BJ (cell line): ENCODE measurements around the gene PRDM16. TPM values are rescaled to one million over a fixed set of nuclear protein-coding genes. Genes with fewer than 3 reads are reported as not detected.
"Not testable (repeated sequence)": the region's sequence is repeated elsewhere in the genome, so short reads cannot be mapped to it uniquely, and the experiment has no call there.

ENCODE experiments used
- CTCF ChIA-PET: fragments of 350-600 bp; formaldehyde crosslinking; extraction: SDS; loops from one replicate; lab custom pipeline; 2021; ENCODE audit warnings: antibody characterized with exemption, inconsistent platforms; lab: Yijun Ruan, JAX
- POLR2A ChIA-PET: fragments of 300-600 bp; sonication (Branson Sonifier 250); formaldehyde crosslinking; extraction: SDS; loops from one replicate; lab custom pipeline; 2021; ENCODE audit warnings: antibody characterized with exemption; lab: Charles Lee
- DNase-seq: peaks from one replicate; pipeline ENCODE4 v3.0.0-alpha.2; 2011; ENCODE audit warnings: low read depth
- H3K27me3 ChIP-seq: 2 replicates; pipeline ENCODE4 v1.6.0; 2011; ENCODE audit warnings: low read length; ENCODE audit not compliant: control insufficient read depth, insufficient read depth
- H3K36me3 ChIP-seq: 2 replicates; pipeline ENCODE4 v1.5.1; 2011; ENCODE audit warnings: low read length; ENCODE audit not compliant: control insufficient read depth, insufficient read depth
- H3K4me3 ChIP-seq: 2 replicates; pipeline ENCODE4 v1.5.1; 2011; ENCODE audit warnings: low read depth, mild to moderate bottlenecking, control low read depth, low read length
- CTCF ChIP-seq: IDR thresholded peaks from 2 replicates; pipeline ENCODE4 v1.5.1; 2011; ENCODE audit warnings: low read depth, mild to moderate bottlenecking, control low read depth, inconsistent platforms, low read length, moderate library complexity; ENCODE audit not compliant: insufficient read depth
- polyA plus RNA-seq: library from polyadenylated mRNA; depleted of rRNA; stranded (reverse); fragments of >200 nt; gene quantifications from 2 replicates; pipeline ENCODE4 v1.2.3, GENCODE V29; 2011

The PRDM16 gene
- polyA plus RNA-seq, 1 experiment: 0.02 TPM

DNA sequence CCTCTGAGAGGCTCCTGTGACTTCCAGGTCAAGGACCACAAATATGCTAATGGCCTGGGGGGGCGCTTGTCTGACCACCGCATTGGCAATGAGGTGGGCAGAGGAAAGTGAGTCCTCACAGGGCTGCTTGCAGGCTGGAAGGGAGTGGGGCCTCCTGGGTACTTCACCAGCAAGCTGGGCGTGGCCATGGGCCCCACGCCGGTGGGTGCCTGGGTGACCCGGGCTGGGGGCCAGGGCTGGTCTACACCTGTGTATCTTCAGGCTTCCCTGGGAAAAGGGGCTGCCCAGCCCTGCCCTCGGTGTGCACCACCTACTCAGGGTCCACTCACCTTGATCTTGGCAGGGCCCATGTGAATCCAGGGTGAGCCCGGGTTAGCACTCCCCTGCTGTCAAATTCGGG lies 167.4 kb downstream of the PRDM16 start:
- POLR2A ChIA-PET: no interaction called here
- TF ChIP-seq CTCF: no peak
- no peaks in the 10 kb centered on the region; the same call in 1 of the 2 replicates for H3K27me3 ChIP-seq
- no peak for DNase-seq
- CTCF ChIA-PET: no interaction called here
- H3K4me3 ChIP-seq: no peak overlapping the region
- H3K36me3 ChIP-seq: no peaks in the 10 kb centered on the region

DNA sequence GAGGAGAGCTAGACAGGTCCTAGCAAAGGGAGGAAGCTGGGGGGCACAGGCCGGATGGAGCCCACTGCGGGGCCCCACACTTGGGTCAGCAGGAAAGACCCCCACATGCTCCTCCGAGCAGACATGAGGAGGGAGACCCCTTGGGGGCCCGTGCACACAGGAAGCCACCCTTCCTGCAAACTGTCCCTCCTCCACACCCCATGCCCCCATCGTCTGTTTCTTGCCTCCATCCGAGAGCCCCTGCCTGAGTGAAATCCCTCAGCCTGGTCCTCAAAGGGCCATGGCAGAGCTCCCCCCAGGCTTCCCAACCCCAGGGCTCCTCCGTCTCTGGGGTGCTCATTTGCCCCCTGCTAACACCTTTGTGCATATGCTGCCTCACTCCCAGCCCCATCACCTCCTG lies 168.0 kb downstream of the PRDM16 start:
- Histone ChIP-seq H3K4me3 (no peak overlapping the region), H3K36me3 (no peaks in the 10 kb centered on the region), H3K27me3 (no peaks in the 10 kb centered on the region; the same call in 1 of the 2 replicates)
- POLR2A ChIA-PET: no interaction called here
- CTCF ChIA-PET: no interaction called here
- no peak for DNase-seq
- no peak for TF ChIP-seq CTCF

DNA sequence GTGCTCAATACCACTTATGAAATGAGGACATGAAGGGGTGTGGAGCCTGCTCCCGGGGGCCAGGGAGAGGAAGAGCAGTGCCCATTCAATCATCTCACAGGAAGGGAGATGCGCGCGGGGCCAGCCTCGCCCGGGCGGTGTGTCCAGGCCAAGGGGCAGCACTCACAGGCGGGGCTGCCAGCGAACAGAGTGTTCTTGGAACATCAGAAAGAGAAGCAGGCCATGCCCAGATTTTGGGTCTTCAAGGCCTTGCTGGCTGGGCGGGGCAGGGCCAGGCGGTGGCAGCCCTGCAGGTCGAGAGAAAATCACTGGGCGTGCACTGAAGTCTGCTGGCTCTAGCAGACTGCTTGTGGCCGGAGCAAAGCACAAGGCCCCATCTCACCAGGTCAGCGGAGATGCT lies 168.6 kb downstream of the PRDM16 start:
- TF ChIP-seq CTCF: no peak
- Histone ChIP-seq H3K4me3 (no peak overlapping the region), H3K27me3 (no peaks in the 10 kb centered on the region; the same call in 1 of the 2 replicates), H3K36me3 (no peaks in the 10 kb centered on the region)
- ChIA-PET CTCF (no interaction called here), POLR2A (no interaction called here)
- no peak for DNase-seq

DNA sequence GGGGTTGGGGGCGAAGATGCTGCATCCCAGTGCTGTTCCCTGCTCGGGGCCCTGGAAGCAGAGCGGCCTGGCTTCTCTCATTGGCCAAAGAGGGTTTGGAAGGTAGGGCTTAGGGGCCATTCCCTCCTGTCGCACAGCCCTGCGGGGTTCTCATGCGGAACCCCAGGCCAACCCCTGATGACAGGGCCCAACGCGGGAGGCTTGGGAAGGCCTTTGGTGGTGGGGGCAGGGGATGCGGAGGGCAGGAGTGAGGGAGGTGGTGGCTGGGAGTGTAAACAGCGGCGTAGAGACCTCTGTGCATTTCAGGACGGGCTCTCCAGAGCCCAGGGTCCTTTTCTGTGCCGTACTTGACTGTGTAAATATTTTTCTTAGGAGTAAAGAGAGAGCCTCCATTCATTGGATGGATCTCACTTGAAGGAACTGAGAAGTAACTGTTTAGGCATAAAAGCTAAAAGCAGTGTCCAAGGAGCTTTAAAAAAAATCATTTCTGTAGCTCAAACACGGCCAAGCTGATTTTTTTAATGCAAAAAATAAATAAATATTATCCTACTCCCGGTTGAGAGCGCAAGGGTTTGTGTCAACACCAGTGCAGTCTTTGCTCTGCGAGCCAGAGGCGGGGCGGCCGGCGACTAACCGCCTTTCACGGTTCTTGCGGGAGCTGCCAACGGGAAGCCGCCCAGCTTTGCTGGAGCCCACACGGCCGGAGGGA lies 169.1 kb downstream of the PRDM16 start:
- Histone ChIP-seq H3K4me3 (no peak overlapping the region), H3K36me3 (no peaks in the 10 kb centered on the region), H3K27me3 (no peaks in the 10 kb centered on the region; the same call in 1 of the 2 replicates)
- CTCF ChIA-PET: interaction anchor here (0.7 kb wide), 1 partner anchor 45 kb away, joined by 3 read pairs; no protein-coding TSS in a partner anchor
- no peak for DNase-seq
- POLR2A ChIA-PET: no interaction called here
- no peak for TF ChIP-seq CTCF

DNA sequence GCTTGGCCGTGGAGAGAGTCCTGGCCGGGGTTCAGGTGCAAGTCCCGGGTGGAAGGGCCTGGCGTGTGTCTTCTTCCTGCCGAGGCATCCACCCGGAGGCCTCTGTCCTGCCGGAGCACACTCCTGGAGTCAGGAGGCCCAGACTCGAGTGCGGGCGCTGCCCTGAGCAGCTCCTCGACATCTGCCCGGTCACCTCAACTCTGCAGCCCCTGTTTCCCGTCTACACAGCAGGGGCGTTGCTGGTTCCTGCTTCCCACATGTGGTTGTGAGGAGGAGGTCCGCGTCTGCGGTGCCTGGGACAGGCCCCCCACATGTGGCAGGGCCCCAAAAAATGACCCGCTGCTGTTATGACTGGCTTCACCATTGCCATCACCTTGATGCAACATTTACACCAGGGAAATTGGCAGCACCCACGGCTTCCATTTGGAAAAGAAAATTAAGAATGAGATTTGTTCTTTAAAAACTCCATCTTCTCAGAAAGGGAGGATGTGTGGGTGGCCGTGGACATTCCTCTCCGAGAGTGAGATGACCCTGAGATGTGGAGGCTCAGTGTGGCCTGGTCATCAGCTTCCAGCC lies 169.8 kb downstream of the PRDM16 start:
- ChIA-PET CTCF (interaction anchor here (0.7 kb wide), 1 partner anchor 44 kb away, joined by 3 read pairs; no protein-coding TSS in a partner anchor), POLR2A (no interaction called here)
- Histone ChIP-seq H3K36me3 (no peaks in the 10 kb centered on the region), H3K27me3 (no peaks in the 10 kb centered on the region), H3K4me3 (no peak overlapping the region)
- DNase-seq: no peak
- TF ChIP-seq CTCF: no peak

GRCh38 chr1:3239991-3240390 lies 171.0 kb downstream of the PRDM16 start:
- POLR2A ChIA-PET, H3K27me3 ChIP-seq, CTCF ChIA-PET, DNase-seq, H3K4me3 ChIP-seq, H3K36me3 ChIP-seq: not testable (repeated sequence)
